ENCODE measurements around the gene CYP26C1.

The CYP26C1 gene

GRCh38 chr10:93064874-93065660 lies 4.5 kb downstream of the CYP26C1 start:
- DNase-seq: no peak

DNA sequence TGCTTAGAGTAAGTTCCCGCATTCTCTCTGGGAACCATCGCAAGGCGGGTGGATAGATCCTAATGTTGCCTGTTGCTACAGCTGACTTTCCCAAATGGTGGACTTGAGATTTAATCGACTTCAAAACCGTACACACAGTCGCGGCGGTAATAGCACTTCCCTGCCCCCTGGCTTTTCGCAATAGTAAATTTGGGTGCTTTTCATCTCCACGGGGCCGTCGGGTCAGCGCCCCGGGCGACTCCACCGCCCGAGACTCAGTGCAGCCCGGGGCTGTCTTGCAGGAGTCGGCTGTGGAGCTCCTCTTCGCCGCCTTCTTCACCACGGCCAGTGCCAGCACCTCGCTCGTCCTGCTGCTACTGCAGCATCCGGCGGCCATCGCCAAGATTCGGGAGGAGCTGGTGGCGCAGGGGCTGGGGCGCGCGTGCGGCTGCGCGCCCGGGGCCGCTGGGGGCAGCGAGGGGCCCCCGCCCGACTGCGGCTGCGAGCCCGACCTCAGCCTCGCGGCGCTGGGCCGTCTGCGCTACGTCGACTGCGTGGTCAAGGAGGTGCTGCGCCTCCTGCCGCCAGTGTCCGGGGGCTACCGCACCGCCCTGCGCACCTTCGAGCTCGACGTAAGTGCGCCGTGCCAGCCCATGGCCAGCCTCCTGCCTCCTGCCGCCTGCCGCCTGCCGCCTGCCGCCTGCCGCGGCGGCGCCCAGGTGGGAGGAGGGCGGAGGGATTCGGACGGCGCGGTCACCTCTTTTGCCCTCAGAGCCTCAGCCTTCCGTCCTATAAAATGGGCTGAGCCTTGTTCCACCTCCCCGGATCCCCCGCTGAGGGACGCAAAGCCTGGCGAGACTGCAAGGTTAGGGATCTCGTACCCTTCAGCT lies 5.3 kb downstream of the CYP26C1 start:
- DNase-seq: no peak

DNA sequence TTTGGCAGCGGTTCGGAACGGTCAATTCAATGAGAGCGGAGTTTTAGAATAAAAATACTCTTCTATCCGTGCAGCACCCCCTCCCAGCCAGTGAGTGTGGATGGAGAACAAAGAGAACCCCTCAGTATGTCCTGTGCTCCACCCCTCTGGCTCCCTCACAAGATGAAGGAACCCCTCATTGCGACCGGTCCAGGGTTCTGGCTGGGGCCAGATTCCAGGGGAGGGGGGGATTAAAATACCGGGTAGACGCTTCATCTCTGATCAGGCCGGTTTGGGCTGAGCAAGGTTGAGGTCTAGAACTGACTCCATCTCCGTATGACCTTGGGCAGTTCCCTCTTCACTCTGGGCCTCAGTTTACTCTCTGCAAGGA lies 5.9 kb downstream of the CYP26C1 start:
- no peak for DNase-seq

GRCh38 chr10:93067443-93068365 lies 7.1 kb downstream of the CYP26C1 start:
- no peak for DNase-seq

DNA sequence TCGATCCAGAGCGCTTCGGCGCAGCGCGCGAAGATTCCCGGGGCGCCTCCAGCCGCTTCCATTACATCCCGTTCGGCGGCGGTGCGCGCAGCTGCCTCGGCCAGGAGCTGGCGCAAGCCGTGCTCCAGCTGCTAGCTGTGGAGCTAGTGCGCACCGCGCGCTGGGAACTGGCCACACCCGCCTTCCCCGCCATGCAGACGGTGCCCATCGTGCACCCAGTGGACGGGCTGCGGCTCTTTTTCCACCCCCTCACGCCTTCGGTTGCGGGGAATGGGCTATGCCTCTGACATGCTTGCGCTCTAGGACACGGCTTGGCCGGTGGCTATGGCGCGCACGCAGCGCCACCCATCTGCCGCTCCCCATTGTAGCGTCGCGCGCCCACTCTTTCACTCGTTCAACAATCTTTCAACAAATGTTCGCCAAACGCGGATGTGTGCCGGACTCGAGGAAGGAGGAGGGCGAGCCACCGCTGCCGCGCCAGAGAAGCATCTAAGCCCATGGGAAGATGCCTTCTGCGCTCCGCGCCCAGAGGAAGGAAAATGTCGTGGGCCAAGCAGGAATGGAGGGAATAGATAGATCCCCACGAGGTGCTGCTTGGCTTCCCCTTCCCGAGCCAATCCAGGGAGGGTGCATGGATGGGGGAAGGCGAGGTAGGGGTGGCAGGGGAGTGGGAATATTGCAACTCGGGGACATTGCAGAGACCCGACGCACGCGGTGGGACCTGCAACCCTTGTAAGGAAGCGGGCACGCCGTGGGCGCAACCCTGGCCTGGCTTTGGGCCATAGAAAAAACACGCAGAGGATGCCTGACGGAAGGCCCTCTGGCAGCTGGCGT lies 8.0 kb downstream of the CYP26C1 start:
- peak; percentile 25 for DNase-seq

- no peak for DNase-seq
Observed at GRCh38 chr10:93069245-93069561, 8.6 kb downstream of the CYP26C1 start.

DNA sequence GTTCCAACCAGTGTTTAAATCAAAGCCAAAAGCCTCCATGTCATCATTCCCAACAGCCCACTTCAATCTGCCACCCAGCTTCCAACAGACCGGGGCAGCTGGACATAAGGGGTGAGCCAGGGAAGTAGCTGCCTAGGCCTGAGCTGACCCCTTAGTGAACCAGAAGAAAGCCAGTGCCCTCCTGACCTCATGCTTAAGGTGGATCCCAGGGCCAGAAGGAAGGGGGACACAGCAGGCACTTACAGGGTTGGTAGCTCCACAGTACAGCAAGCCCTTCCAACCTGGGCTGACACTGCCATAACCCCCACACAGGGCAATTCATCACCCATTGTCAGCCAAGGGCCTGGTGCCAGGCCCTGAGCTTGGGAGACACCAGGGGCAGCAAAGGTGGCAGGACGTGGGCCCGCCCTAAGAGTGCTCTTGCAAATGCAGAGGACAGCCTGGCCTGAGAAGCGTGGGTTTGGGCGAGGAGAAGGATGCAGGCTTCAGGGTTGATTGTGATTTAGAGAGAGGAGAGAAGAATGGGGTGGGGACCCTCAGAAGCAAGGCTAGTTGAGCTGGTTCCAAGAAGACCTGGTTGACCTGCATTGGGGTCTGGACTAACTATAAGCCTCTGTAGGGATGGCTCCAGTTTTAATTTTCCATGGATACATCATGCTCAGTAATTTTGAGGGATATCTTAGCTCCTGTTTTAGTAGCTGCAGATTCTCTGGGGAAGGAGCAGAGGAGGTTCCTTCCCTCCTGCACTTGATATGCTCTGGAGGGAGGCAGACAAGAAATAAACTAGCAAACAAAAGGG lies 10.0 kb downstream of the CYP26C1 start:
- DNase-seq: no peak

DNA sequence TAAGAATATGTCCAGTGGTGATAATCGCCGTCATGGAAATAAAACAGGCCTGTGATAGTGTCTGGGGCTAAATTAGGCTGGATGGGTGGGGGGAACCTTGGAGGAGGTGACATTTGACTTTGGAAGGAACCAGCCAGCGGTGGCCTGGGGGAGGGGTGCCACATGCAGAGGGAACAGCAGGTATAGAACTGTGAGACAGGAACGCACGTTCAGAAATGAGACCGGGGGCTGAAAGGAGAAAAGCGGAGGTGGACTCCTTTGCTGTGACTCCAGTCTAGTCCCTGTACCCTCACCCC lies 10.5 kb downstream of the CYP26C1 start:
- no peak for DNase-seq

DNA sequence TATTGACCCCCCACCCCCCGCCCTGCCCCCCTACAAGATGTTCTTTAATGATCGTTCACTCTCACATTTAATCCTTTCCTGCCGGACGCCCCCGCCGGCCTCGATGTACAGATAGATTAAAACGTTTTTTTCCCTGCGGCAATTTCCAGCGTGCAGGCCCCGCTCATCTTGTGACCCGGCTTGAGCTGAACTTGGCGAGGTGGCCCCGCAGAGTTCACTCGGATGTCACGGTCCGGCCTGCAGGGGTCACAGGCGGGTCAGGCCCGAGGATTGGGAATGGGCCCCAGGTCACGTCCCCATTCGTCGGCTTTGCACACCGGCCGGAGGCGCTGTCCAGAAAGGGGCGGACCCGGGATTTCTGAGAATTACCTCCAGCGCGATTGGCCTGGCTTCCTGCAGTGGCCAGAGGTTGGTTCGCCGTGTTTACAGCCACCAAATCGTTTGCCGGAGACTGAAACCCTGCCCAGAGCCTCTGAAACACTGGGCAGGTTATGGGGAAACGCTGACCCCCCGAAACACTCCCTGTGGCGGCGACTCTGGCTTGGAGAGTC lies 11.2 kb downstream of the CYP26C1 start:
- no peak for DNase-seq

GRCh38 chr10:93072225-93072712 lies 11.7 kb downstream of the CYP26C1 start:
- DNase-seq: no peak

- no peak for DNase-seq
Observed at GRCh38 chr10:93072713-93073538, 12.3 kb downstream of the CYP26C1 start.

GRCh38 chr10:93073539-93074146 lies 13.0 kb downstream of the CYP26C1 start, which contains the start of gene CYP26A1:
Gene CYP26A1, plus strand, starts transcription at chr10:93073893. Its CDS starts 42 bp downstream, at chr10:93073935.
- no peak for DNase-seq

DNA sequence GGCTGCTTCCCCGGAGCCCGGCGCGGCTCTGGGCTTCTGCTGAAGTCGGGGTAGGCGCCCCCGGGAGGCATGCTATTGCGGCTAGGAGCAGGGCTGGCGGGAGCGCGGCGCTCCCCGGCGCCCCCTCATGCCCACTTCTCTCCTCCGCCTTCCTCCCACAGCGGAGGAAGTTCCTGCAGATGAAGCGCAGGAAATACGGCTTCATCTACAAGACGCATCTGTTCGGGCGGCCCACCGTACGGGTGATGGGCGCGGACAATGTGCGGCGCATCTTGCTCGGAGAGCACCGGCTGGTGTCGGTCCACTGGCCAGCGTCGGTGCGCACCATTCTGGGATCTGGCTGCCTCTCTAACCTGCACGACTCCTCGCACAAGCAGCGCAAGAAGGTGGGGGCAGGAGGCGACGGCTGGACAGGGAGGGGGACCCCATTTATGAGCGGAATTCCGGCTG lies 13.6 kb downstream of the CYP26C1 start:
- peak; percentile 55 for DNase-seq

GRCh38 chr10:93074597-93075368 lies 14.2 kb downstream of the CYP26C1 start:
- DNase-seq: no peak

GRCh38 chr10:93075369-93076221 lies 15.0 kb downstream of the CYP26C1 start:
- no peak for DNase-seq

GRCh38 chr10:93076871-93077270 lies 16.3 kb downstream of the CYP26C1 start:
- DNase-seq: no peak

GRCh38 chr10:93077860-93078337 lies 17.3 kb downstream of the CYP26C1 start:
- no peak for DNase-seq
